NB4 (cell line): ENCODE measurements around the gene PRKG1.

Experiments
- DNase-seq: peaks from one replicate; pipeline ENCODE4 v3.0.0; 2010; ENCODE audit warnings: low read depth
- H3K4me3 ChIP-seq: one replicate; pipeline ENCODE4 v1.5.1; 2011; ENCODE audit warnings: mild to moderate bottlenecking, low read depth, low read length, moderate library complexity
- CTCF ChIP-seq: IDR thresholded peaks from one replicate; pipeline ENCODE4 v1.5.1; 2012; ENCODE audit warnings: low read depth, low read length
- MAX ChIP-seq: IDR thresholded peaks from 2 replicates; pipeline ENCODE4 v1.6.1; 2011; ENCODE audit warnings: low read depth, low read length
- MYC ChIP-seq: IDR thresholded peaks from 2 replicates; pipeline ENCODE4 v1.6.1; 2011; ENCODE audit warnings: low read depth, low read length
- POLR2A ChIP-seq: IDR thresholded peaks from 2 replicates; pipeline ENCODE4 v1.6.1; 2011; ENCODE audit warnings: mild to moderate bottlenecking; ENCODE audit not compliant: insufficient read length; ENCODE audit errors: extremely low read depth

Gene PRKG1

GRCh38 chr10:51076299-51076841, 2.1 kb downstream of the PRKG1 start:
- H3K4me3 ChIP-seq, result no peak overlapping the region
- DNase-seq, result no peak
- TF ChIP-seq MAX (no peak), CTCF (no peak), MYC (no peak), POLR2A (no peak)

- TF ChIP-seq POLR2A (no peak), CTCF (no peak), MAX (no peak), MYC (no peak)
- H3K4me3 ChIP-seq, result no peak overlapping the region
- DNase-seq, result no peak
Measured at GRCh38 chr10:51077074-51077473, 2.8 kb downstream of the PRKG1 start.

GRCh38 chr10:51077507-51077906, 3.2 kb downstream of the PRKG1 start:
- no peak for TF ChIP-seq MAX
- TF ChIP-seq MYC, result no peak
- H3K4me3 ChIP-seq, result no peak overlapping the region
- DNase-seq, result no peak

GRCh38 chr10:51079331-51079730, 5.0 kb downstream of the PRKG1 start:
- TF ChIP-seq CTCF (no peak), POLR2A (no peak), MYC (no peak), MAX (no peak)
- no peak overlapping the region for H3K4me3 ChIP-seq
- DNase-seq, result no peak

GRCh38 chr10:51079766-51080165, 5.5 kb downstream of the PRKG1 start:
- TF ChIP-seq POLR2A (no peak), MYC (no peak)
- H3K4me3 ChIP-seq, result no peak overlapping the region
- DNase-seq, result no peak

- DNase-seq, result no peak
- TF ChIP-seq MYC (no peak), CTCF (no peak), MAX (no peak), POLR2A (no peak)
- H3K4me3 ChIP-seq, result no peak overlapping the region
Measured at GRCh38 chr10:51080311-51081006, 6.2 kb downstream of the PRKG1 start.

- H3K4me3 ChIP-seq, result no peak overlapping the region
- no peak for DNase-seq
- TF ChIP-seq MAX (no peak), MYC (no peak), CTCF (no peak), POLR2A (no peak)
Measured at GRCh38 chr10:51082857-51083256, 8.6 kb downstream of the PRKG1 start.
